HEK293 (cell line): ENCODE results near the gene TGIF2LX.
"Not testable (repeated sequence)": the region's sequence is repeated elsewhere in the genome, so short reads cannot be mapped to it uniquely, and the experiment has no call there.

Experiments
- CTCF ChIA-PET: fragments of 350-600 bp; formaldehyde crosslinking; extraction: SDS; loops from one replicate; lab custom pipeline; 2021; ENCODE audit warnings: antibody characterized with exemption; lab: Yijun Ruan, JAX
- POLR2A ChIA-PET: fragments of 300-600 bp; formaldehyde crosslinking; extraction: SDS; loops from one replicate; lab custom pipeline; 2020; ENCODE audit warnings: antibody characterized with exemption, inconsistent platforms; lab: Yijun Ruan, JAX
- H3K27ac ChIP-seq: fragments of 200-500 bp; sonication (Bioruptor generic); 2 replicates; pipeline ENCODE4 v1.5.1; 2014; ENCODE audit warnings: low read depth, low read length, control low read depth, inconsistent platforms; ENCODE audit errors: extremely low read depth
- H3K36me3 ChIP-seq, 2 experiments: fragments of 200-500 bp in 1 of 2; sonication (Bioruptor generic) in 1 of 2; 1 replicate in 1 of 2; 2 replicates in 1 of 2; pipeline ENCODE4 v1.5.1; 2014 to 2017; ENCODE audit warnings: inconsistent platforms in 2 of 2, low read length in 2 of 2; ENCODE audit not compliant: control insufficient read depth in 2 of 2, insufficient read depth in 1 of 2
- H3K4me1 ChIP-seq: fragments of 200-500 bp; sonication (Bioruptor generic); 2 replicates; pipeline ENCODE4 v1.5.1; 2014; ENCODE audit warnings: mild to moderate bottlenecking, low read length, inconsistent platforms; ENCODE audit not compliant: control insufficient read depth, insufficient read depth
- H3K4me3 ChIP-seq: 2 replicates; pipeline ENCODE4 v1.5.1; 2011; ENCODE audit warnings: low read depth, mild to moderate bottlenecking, control low read depth, low read length, moderate library complexity
- H3K9me3 ChIP-seq: fragments of 200-500 bp; sonication (Bioruptor generic); 2 replicates; pipeline ENCODE4 v1.5.1; 2014; ENCODE audit warnings: low read depth, low read length, inconsistent platforms; ENCODE audit not compliant: control insufficient read depth, insufficient read depth

The TGIF2LX gene

DNA sequence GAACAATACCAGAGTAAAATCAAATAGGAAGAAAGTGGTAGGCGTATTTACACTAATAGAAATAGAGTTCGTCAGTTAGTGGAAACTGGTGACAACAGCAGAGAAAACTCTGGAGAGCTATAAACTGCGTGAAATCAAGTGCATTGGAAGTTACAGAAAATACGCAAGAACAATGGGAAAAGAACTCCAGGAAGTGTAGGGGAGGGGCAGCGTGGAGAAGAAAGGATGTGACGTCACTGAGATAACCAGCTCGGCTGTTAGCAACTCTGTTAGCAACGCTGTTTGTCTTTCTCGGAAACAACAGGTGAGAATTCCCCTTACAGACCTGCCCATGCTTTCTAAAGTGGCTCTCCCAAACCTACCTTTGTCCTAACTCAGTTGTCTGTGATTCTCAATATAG, at the start of gene TGIF2LX:
TGIF2LX (plus strand) TSS at position 244 of the 400 bp plus-strand sequence. CDS start 178 bp downstream, outside the sequence.
- H3K4me3 ChIP-seq, H3K4me1 ChIP-seq, POLR2A ChIA-PET, H3K27ac ChIP-seq, H3K9me3 ChIP-seq, CTCF ChIA-PET, H3K36me3 ChIP-seq: not testable (repeated sequence)

GRCh38 chrX:89922338-89922934, 728 bp downstream of the TGIF2LX start:
- CTCF ChIA-PET, H3K4me3 ChIP-seq, H3K27ac ChIP-seq, POLR2A ChIA-PET, H3K4me1 ChIP-seq, H3K9me3 ChIP-seq, H3K36me3 ChIP-seq: not testable (repeated sequence)

DNA sequence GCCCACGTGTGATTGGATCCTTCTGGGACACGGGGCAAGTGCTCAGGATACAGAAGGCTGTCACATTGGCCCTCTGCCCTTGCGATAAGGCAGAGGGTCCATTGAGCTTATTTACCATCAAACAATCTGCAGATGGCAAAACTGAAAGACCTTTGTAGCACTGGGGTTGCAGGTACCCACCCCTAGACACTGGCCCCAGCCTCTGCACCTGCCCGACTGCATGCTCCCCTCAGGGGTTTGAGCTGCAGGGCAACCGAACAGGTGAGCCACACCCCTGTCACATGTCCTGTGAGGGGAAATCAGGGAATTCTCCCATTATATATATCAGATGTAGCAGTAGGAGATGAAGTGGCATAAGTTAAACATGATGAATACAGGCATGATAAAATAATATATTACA, 21.4 kb downstream of the TGIF2LX start:
- H3K9me3 ChIP-seq, POLR2A ChIA-PET, H3K4me3 ChIP-seq, H3K4me1 ChIP-seq, H3K36me3 ChIP-seq, H3K27ac ChIP-seq, CTCF ChIA-PET: not testable (repeated sequence)

DNA sequence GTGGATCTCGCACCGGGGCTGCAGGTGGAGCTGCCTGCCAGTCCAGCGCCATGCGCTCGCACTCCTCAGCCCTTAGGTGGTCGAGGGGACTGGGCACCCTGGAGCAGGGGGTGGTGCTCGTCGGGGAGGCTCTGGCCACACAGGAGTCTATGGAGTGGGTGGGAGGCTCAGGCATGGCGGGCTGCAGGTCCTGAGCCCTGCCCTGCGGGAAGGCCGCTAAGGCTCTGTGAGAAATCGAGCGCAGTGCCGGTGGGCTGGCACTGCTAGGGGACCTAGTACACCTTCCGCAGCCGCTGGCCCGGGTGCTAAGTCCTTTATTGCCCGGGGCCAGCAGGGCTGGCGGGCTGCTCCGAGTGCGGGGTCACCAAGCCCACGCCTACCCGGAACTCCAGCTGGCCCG, 43.9 kb downstream of the TGIF2LX start:
- H3K4me1 ChIP-seq, POLR2A ChIA-PET, CTCF ChIA-PET, H3K27ac ChIP-seq, H3K9me3 ChIP-seq, H3K36me3 ChIP-seq, H3K4me3 ChIP-seq: not testable (repeated sequence)
